Muscle of leg (tissue), 11 donors: ENCODE data around the gene SULF2. TPM values are rescaled to one million over a fixed set of nuclear protein-coding genes. Genes with fewer than 3 reads are reported as not detected.
A peak's percentile ranks its signal among the peaks of the same experiment; 100 is the strongest.

Experiments
- DNase-seq: peaks from one replicate; pipeline ENCODE4 v3.0.0; 2013
- H3K27ac ChIP-seq: one replicate; pipeline ENCODE4 v1.5.1; 2013; ENCODE audit warnings: mild to moderate bottlenecking, low read length, control low read depth
- H3K27me3 ChIP-seq: one replicate; pipeline ENCODE4 v1.6.1; 2013; ENCODE audit warnings: low read length; ENCODE audit not compliant: control insufficient read depth, insufficient read depth
- H3K36me3 ChIP-seq: one replicate; pipeline ENCODE4 v1.6.1; 2013; ENCODE audit warnings: low read length; ENCODE audit not compliant: control insufficient read depth, insufficient read depth
- H3K4me1 ChIP-seq: one replicate; pipeline ENCODE4 v1.6.1; 2013; ENCODE audit warnings: low read length; ENCODE audit not compliant: control insufficient read depth, insufficient read depth
- H3K4me3 ChIP-seq: one replicate; pipeline ENCODE4 v1.5.1; 2013; ENCODE audit warnings: low read length, control low read depth
- H3K9me3 ChIP-seq: replicated peaks from 2 replicates; pipeline ENCODE4 v1.6.1; 2013; ENCODE audit warnings: low read depth, low read length; ENCODE audit not compliant: control insufficient read depth
- WGBS: methylation state at CpG from one replicate; pipeline ENCODE4 v1.1.5; 2013; ENCODE audit warnings: missing lambda C conversion rate; ENCODE audit not compliant: insufficient coverage; 5-methylcytosine and 5-hydroxymethylcytosine counted together
- polyA plus RNA-seq, 8 donors: library from polyadenylated mRNA; unstranded; fragments of 120-200 nt; gene quantifications; one replicate each; pipeline versions ENCODE4 v1.2.1 to v1.2.3, GENCODE V29; 2013; ENCODE audit warnings: inconsistent platforms in 1 of 8, low replicate concordance in 1 of 8; ENCODE audit not compliant: insufficient read length in 8 of 8, insufficient read depth in 1 of 8
- total RNA-seq: library from RNA; stranded (reverse); fragments of 120-200 nt; gene quantifications from one replicate; pipeline ENCODE4 v1.2.4, GENCODE V29; 2013

SULF2 gene
- total and polyA plus RNA-seq, 9 donors: 31.6 to 121 (median 56.4) TPM

DNA sequence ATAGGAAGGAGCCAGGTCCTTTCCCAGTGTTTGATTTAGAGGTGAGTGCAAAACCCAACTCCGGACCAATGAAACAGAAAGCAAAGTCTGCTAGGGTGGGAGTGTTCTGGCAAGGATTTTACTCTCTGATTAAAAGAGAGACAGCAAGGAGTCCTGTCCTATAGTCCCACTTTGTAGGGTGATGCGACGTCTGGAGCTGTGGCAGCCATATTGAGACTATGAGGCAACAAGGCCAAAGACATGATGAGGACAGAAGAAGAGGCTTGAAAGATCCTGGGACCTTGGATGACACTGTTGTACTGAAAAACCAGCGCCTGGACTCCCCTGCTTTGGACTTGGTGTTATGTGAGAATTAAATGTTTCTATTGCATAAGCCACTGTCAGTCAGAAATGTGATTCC is 8.1 kb downstream of the SULF2 start:
- Histone ChIP-seq H3K36me3 (no peaks in the 10 kb centered on the region), H3K27me3 (peaks cover 21% of the 10 kb centered on the region), H3K27ac (no peak overlapping the region), H3K4me1 (peaks cover 12% of the 10 kb centered on the region), H3K4me3 (no peak overlapping the region), H3K9me3 (peaks cover 7% of the 10 kb centered on the region)
- 91% methylated on average over 3 of the region's 4 CpGs for WGBS
- no peak for DNase-seq

DNA sequence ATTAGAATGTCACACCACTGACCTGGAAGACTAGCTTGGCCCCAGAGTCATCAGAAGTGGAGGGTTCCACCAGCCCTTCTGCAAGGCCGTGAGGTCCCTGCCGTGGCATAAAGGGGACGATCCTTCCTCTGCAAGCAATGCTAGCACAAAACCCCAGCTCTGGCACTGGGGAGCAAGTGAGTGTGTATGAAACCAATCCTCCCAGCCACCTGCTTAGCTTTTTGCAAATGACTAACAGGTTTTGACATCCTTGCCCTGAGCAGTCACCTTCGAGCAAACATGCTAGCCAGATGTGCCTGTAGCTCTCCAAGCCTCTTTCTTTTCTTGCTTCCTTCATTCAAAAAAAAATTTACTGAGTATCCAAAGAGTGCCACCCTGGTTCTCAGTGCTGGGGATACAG is 8.6 kb downstream of the SULF2 start:
- Histone ChIP-seq H3K27ac (no peak overlapping the region), H3K4me1 (peaks cover 12% of the 10 kb centered on the region)
- WGBS: 67% methylated on average over 1 of the region's 4 CpGs

DNA sequence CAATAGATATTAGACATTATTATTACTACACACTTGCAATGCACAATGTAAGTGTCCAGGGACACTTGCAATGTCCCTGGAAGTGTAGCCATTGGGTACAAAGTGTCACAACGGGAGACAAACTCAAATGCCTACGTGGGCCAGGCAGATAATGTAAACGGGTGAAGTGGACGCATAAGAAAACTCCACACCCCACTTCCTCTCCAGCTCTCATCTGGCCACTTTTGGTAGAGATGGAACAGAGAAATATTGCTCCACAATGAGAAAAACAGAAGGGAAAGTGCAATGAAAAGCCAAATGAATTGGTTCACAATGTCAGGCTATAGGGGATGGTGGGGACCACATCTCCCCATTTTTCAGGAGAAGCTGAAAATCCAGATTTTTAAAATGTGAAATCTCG is 9.4 kb downstream of the SULF2 start:
- no peak for DNase-seq
- H3K4me3 ChIP-seq: no peak overlapping the region
- H3K9me3 ChIP-seq: peaks cover 8% of the 10 kb centered on the region
- peaks cover 18% of the 10 kb centered on the region for H3K27me3 ChIP-seq
- whole genome bisulfite sequencing: 60% methylated on average over 1 of the region's 5 CpGs
- H3K27ac ChIP-seq: no peak overlapping the region
- peaks cover 12% of the 10 kb centered on the region for H3K4me1 ChIP-seq
- H3K36me3 ChIP-seq: no peaks in the 10 kb centered on the region

More for the DNA sequence above, 8.6 kb downstream of the SULF2 start:
- peaks cover 18% of the 10 kb centered on the region for H3K27me3 ChIP-seq
- no peak overlapping the region for H3K4me3 ChIP-seq
- H3K9me3 ChIP-seq: peaks cover 7% of the 10 kb centered on the region
- no peak for DNase-seq
- no peaks in the 10 kb centered on the region for H3K36me3 ChIP-seq

DNA sequence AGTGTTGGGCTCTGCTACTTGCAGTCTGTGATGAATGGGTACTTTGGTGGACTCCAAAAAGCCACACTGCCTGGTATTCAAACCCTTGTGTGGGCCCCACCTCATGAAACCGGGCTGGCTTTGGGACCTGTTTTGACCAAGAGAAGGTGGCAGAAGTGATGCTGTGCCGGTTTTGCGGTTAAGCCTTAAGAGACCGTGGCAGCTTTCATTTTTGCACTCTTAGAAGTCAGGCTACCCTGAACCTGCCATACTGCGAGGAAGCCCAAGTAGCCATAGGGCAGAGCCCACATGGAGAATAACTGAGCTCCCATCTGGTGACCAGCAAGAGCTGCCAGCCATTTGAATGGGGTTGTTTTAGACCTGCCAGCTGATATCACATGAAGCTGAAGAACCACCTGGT is 10.2 kb downstream of the SULF2 start:
- DNase-seq: no peak
- H3K36me3 ChIP-seq: no peaks in the 10 kb centered on the region
- H3K4me1 ChIP-seq: peaks cover 12% of the 10 kb centered on the region
- 96% methylated on average over 5 of the region's 5 CpGs for WGBS
- no peak overlapping the region for H3K27ac ChIP-seq
- H3K27me3 ChIP-seq: peaks cover 18% of the 10 kb centered on the region
- H3K9me3 ChIP-seq: peaks cover 12% of the 10 kb centered on the region
- no peak overlapping the region for H3K4me3 ChIP-seq

DNA sequence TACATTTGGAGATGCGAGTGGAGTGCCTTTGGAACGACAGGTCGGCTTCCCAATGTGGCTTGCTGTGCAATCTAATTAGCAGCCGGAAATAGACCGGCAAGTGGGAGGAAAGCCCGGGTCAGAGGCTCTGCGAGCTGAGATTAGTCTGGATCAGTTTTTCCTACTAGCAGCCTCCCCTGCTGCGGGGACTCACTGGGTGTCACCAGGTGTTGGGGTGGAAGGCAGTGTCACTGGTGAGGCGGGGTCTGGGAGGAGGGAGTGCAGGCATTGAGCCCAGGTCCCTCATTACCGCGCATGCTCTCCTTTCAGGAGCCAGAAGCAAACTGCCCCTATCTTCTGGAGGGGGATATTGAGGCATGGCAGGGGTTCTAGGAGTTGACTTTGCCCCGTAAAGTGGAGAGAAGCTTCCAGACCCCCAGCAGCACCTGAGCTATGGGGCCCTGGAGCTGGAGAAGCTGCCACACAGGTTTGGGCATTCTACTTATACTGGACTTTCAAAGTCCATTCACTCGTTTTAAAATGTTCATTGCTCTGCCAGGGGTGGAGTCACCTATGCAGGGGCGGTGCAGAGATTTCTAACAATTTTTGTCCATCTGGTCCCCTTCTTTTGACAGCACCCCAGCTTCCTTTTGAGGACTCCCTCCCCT is 11.0 kb downstream of the SULF2 start:
- Histone ChIP-seq H3K9me3 (peaks cover 12% of the 10 kb centered on the region), H3K4me1 (peaks cover 12% of the 10 kb centered on the region), H3K27me3 (peaks cover 18% of the 10 kb centered on the region), H3K27ac (peak overlapping the region; percentile 55), H3K36me3 (no peaks in the 10 kb centered on the region), H3K4me3 (no peak overlapping the region)
- no peak for DNase-seq
- WGBS: 36% methylated on average over 10 of the region's 14 CpGs

DNA sequence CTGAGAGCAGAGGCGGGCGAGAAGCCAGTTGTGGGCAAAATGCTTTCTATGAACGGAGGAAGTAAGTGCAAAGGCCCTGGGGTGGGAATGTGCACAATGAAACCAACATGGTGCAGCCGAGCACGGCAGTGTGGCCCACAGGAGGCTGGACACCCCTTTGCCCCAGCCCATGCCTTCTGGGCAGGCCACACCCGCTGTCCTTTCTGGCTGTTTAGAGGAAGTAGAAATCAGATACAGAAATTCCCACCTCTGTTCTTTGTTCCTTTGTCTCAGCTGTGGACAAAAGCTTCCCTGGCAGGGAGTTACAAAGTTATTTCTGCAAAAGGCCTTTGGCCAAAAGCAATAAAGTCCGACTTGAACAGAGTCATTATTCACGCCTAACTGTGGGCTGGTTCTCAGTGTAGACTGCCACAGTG is 11.9 kb downstream of the SULF2 start:
- DNase-seq: no peak
- Histone ChIP-seq H3K36me3 (no peaks in the 10 kb centered on the region), H3K9me3 (peaks cover 12% of the 10 kb centered on the region), H3K4me3 (no peak overlapping the region), H3K4me1 (peaks cover 9% of the 10 kb centered on the region), H3K27me3 (peaks cover 18% of the 10 kb centered on the region), H3K27ac (peak overlapping the region; percentile 55)
- 54% methylated on average over 6 of the region's 8 CpGs for WGBS

DNA sequence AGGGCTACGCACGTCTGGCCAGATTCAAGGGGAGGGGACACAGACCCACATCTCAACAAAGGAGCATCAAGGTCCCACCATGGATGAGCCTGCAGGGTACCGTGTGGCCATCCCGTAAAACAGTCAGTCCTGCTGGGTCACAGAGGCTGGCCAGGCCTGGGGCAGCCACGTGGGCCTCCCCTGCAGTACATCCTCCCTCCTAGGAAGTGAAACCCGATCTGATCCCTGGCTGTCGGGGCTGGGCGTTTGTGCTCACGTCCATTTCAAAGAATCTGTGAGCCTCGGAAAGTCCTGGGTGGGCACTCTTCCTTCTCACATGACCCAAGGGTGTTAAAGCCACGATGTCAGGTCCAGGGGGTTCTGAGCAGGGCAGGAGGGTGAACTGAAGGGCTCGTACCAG is 14.3 kb downstream of the SULF2 start:
- 76% methylated on average over 8 of the region's 12 CpGs for WGBS
- Histone ChIP-seq H3K27me3 (peaks cover 19% of the 10 kb centered on the region), H3K36me3 (no peaks in the 10 kb centered on the region), H3K27ac (no peak overlapping the region), H3K4me1 (peaks cover 15% of the 10 kb centered on the region), H3K9me3 (peaks cover 10% of the 10 kb centered on the region), H3K4me3 (no peak overlapping the region)
- no peak for DNase-seq

DNA sequence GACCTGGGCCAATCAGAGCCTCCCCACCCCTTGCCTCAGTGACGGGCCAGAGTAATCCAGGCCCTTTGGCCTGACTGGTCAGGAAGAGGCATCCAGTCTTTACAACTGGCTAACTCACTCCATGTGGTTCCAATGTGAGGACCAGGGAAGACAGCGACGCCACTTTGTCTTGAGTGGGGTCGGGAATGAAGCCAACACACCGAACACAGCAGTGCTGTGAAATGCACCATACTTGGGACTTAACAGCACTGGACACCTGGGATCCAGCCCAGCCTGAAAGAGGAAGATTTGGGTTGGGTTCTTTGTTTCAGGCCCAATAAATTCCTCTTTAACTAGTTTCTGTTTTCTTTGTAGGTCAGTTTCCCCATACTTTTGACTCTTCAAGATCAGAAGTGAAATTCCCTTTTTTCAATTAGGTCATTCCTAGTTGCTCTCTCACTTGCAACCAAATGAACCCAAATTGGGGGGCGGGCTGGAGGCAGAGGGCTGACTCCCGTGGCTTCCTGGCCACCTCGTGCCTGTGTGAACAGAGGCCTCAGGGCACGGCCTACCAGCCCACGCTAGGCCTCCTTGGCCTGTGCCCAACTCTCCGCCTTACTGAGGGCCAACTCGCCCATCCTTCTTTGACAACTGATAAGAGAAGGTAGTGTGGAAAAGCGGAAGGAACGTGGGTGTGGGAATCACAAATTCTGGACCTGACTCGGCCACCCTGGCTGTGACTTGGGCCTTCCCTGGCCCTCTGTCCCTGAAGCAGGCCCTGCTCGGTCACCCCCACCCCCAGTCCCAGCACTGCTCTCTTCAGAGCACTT is 17.1 kb downstream of the SULF2 start:
- 67% methylated on average over 9 of the region's 16 CpGs for WGBS
- no peak for DNase-seq
- no peak overlapping the region for H3K27ac ChIP-seq
- peaks cover 16% of the 10 kb centered on the region for H3K27me3 ChIP-seq
- no peak overlapping the region for H3K4me3 ChIP-seq
- peaks cover 12% of the 10 kb centered on the region for H3K4me1 ChIP-seq
- peaks cover 5% of the 10 kb centered on the region for H3K9me3 ChIP-seq
- H3K36me3 ChIP-seq: no peaks in the 10 kb centered on the region

DNA sequence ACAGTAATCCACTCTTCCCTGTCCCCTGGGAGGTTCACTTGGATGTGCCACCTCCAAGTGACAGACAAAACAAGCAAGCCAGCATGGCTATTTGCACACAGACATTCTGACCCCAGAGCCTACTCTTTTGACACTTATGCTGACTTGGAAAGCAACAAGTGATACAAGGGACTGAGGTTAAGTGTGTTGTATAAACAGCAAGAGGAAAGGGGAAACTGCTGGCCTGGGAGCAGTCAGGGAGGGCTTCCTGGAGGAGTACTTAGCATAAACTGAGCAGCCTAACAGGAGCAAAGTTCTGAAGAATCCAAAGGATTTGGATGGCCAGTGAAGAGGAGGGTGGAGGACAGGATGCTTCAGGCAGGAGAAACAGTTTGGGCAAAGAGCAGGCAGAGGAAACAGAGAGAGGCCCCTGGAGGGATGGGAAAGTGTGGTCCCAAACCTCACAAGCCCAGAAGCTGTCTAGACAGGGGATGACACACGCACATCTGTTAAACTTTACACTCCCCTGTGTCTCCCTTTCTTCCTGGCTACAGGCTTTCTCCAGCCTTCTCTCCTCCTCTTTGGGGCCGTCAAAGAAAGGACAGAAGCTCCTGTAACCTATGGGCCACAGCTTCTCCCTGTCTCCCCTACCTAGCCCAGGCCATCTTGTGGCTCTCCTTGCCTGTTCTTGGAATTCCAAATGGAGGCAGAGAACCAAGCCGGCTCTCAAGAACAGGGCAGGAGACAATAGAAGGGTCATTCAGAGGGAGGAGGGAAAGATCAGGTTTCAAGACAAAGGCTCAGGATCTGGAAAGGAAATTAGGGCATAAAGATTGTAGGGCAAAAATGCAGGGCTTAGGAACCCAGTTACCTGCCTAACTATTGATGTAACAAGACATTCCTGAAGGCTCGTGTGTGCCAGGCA is 19.3 kb downstream of the SULF2 start:
- peaks cover 21% of the 10 kb centered on the region for H3K27me3 ChIP-seq
- DNase-seq: no peak
- no peak overlapping the region for H3K4me3 ChIP-seq
- 31% methylated on average over 3 of the region's 4 CpGs for WGBS
- H3K36me3 ChIP-seq: no peaks in the 10 kb centered on the region
- H3K4me1 ChIP-seq: peaks cover 20% of the 10 kb centered on the region
- peaks cover 5% of the 10 kb centered on the region for H3K9me3 ChIP-seq
- peak overlapping the region; percentile 63 for H3K27ac ChIP-seq

DNA sequence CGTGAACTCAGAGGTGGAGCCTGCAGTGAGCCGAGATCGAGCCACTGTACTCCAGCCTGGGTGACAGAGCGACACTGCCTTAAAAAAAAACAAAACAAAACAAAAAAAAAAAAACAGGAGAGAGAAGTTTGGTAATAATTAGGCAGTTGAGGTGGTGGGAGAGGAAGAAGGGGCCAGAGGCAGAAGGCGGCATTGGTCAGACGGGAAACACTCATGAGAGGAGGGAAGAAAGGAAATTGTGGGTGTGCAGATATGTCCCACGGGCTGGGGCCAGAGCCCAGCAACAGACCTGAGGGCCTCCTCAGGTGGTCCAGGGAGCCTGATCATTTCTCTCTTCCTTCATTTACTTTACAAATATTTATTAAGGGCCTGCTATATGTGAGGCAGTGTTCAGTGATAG is 20.0 kb downstream of the SULF2 start:
- no peak for DNase-seq
- H3K27ac ChIP-seq: no peak overlapping the region

More for the DNA sequence above, 20.0 kb downstream of the SULF2 start:
- no peaks in the 10 kb centered on the region for H3K36me3 ChIP-seq
- H3K4me1 ChIP-seq: peaks cover 20% of the 10 kb centered on the region
- H3K27me3 ChIP-seq: peaks cover 21% of the 10 kb centered on the region
- WGBS: 100% methylated on average over 1 of the region's 7 CpGs
- H3K4me3 ChIP-seq: no peak overlapping the region
- no peaks in the 10 kb centered on the region for H3K9me3 ChIP-seq
